Adrenal gland (tissue), 12 donors: ENCODE data around the gene MFSD11. TPM values are rescaled to one million over a fixed set of nuclear protein-coding genes. Genes with fewer than 3 reads are reported as not detected.
A peak's percentile ranks its signal among the peaks of the same experiment; 100 is the strongest.

Source experiments
- DNase-seq, 7 donors: peaks; one replicate each; pipeline ENCODE4 v3.0.0-alpha.2; 2019 to 2020
- H3K27ac ChIP-seq, 5 donors: fragments of 200-600 bp; sonication (generic) in 4 of 5; 1 replicate in 3 of 5; 2 replicates in 2 of 5; pipeline versions ENCODE4 v1.5.1 to v1.8.0; 2016 to 2020; ENCODE audit warnings: mild to moderate bottlenecking in 1 of 5
- H3K27me3 ChIP-seq: fragments of 200-600 bp; 2 replicates; pipeline ENCODE4 v1.8.0; 2021
- H3K36me3 ChIP-seq, 2 donors: fragments of 200-600 bp; replicated peaks in 1 of 2; 1 replicate in 1 of 2; 2 replicates in 1 of 2; pipeline versions ENCODE4 v1.5.1 to v1.8.0; 2018 to 2022
- H3K4me1 ChIP-seq, 2 donors: fragments of 200-600 bp; replicated peaks in 1 of 2; 1 replicate in 1 of 2; 2 replicates in 1 of 2; pipeline versions ENCODE4 v1.5.1 to v1.8.0; 2018 to 2021
- H3K4me3 ChIP-seq, 4 donors: fragments of 200-600 bp; sonication (generic) in 3 of 4; one replicate each; pipeline ENCODE4 v1.5.1; 2016 to 2018
- H3K9me3 ChIP-seq, 3 donors: fragments of 200-600 bp; sonication (generic) in 1 of 3; replicated peaks in 1 of 3; 1 replicate in 2 of 3; 2 replicates in 1 of 3; pipeline versions ENCODE4 v1.5.1 to v1.8.0; 2016 to 2021
- CTCF ChIP-seq, 6 experiments: fragments of 450-650 bp in 4 of 6; fragments of 200-600 bp in 2 of 6; sonication (generic) in 1 of 6; IDR thresholded peaks; 1 replicate in 5 of 6; 2 replicates in 1 of 6; pipeline versions ENCODE4 v1.5.1 to v1.8.0; 2016 to 2021; ENCODE audit warnings: antibody characterized with exemption in 6 of 6, mild to moderate bottlenecking in 2 of 6, moderate library complexity in 1 of 6
- POLR2A ChIP-seq, 2 donors: fragments of 450-650 bp; IDR thresholded peaks; one replicate each; pipeline ENCODE4 v1.6.1; 2017; ENCODE audit warnings: antibody characterized with exemption in 2 of 2, mild to moderate bottlenecking in 2 of 2, moderate library complexity in 1 of 2
- WGBS, 4 donors: extraction: QIAGEN DNeasy Blood & Tissue Kit in 2 of 4; methylation state at CpG; one replicate each; pipeline versions ENCODE4 v1.1.5 to v1.1.7; 2013 to 2017; 5-methylcytosine and 5-hydroxymethylcytosine counted together
- intact Hi-C, 2 donors: fragments of 100-400 bp; cut with DNase I; formaldehyde crosslinking; loops; one replicate each; pipeline versions ENCODE4 v1.14.1 to v1.15.0; 2022 to 2023
- polyA plus RNA-seq, 3 donors: library from polyadenylated mRNA; stranded (reverse); fragments of 200-250 nt in 2 of 3; fragments of 350-450 nt in 1 of 3; fragmentation: Illumina TruSeq in 1 of 3; extraction: RNeasy Lipid Tissue Mini Kit (QIAGEN cat#74804) in 1 of 3; gene quantifications; one replicate each; pipeline ENCODE4 v1.2.3, GENCODE V29; 2013 to 2014
- total RNA-seq, 9 donors: library from RNA; depleted of rRNA in 4 of 9; stranded (reverse); fragments of >200 nt in 4 of 9; fragments of 120-200 nt in 1 of 9; fragmentation: NEBNext Ultra II Directional in 1 of 9; extraction: Animal tissue kit (Norgen Biotek cat#: 25700) in 1 of 9; gene quantifications; one replicate each; pipeline versions ENCODE4 v1.1.0 to v1.2.4, GENCODE V29; 2013 to 2023
- donor health status: healthy with polysubstance abuse.
- donor health status: Bipolar disorder and iron deficiency.
- donor health status: DM: yes; HTN: yes; CAD: no.
- donor health status: DM: no; HTN: no; CAD: no.
- donor health status: DM: no; HTN: no; CAD: no.
- donor health status: DM: yes; HTN: yes; CAD: no.

Gene MFSD11
- total and polyA plus RNA-seq, 12 donors, result 9.4 to 50.0 (median 29.9) TPM

DNA sequence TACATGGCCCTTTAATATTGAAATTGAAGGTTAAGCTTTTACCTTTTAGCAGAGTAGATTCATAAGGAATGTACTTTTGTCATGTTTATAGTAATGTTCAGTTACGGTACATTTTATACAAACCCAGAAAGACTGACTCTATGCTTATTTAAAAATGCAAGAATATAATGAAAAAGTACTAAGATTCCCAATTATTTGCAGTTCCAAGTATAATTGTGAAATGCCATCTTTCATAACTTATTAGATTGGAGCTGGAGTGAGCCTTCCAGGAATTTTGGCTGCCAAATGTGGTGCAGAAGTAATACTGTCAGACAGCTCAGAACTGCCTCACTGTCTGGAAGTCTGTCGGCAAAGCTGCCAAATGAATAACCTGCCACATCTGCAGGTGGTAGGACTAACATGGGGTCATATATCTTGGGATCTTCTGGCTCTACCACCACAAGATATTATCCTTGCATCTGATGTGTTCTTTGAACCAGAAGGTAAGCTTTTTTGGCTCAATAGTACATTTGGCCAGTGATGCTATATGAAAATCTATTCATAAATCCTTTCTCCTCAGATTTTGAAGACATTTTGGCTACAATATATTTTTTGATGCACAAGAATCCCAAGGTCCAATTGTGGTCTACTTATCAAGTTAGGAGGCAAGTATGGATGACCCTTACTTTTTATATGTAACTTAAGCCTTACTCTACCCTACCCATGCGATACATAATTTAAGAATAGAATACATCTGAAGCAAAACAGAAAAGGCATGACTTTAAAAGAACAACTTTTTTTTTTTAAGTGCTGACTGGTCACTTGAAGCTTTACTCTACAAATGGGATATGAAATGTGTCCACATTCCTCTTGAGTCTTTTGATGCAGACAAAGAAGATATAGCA lies 4.9 kb upstream of the MFSD11 start:
- intact Hi-C loops, result no loop called here
- Histone ChIP-seq H3K4me1 (peaks cover 26 to 62% of the 10 kb centered on the region in 2 donors), H3K4me3 (no peak overlapping the region)

DNA sequence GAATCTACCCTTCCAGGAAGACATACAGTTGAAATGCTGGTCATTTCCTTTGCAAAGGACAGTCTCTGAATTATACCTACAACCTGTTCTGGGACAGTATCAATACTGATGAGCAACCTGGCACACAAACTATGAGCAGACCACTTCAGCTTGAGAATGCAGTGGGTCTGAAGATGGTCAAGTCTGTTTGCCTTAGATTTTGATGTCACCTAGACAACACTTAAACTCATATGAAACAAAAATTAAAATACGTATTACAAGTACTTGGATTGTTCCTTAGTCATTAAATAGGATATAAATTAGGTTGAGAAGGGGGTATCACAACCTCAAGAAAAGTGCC lies 4.3 kb upstream of the MFSD11 start:
- Histone ChIP-seq H3K27me3 (no peaks in the 10 kb centered on the region), H3K4me3 (peak overlapping the region in 1 of 4 donors; percentile 83), H3K27ac (peak overlapping the region in 3 of 5 donors; percentile 10 to 99 (median 13)), H3K36me3 (peaks cover 0 to 58% of the 10 kb centered on the region in 2 donors), H3K9me3 (no peaks in the 10 kb centered on the region), H3K4me1 (peaks cover 29 to 65% of the 10 kb centered on the region in 2 donors)
- TF ChIP-seq CTCF (IDR thresholded peaks at IDR 0.05) (no peak), POLR2A (IDR thresholded peaks at IDR 0.05) (no peak)
- DNase-seq, result no peak
- intact Hi-C loops, result no loop called here
- WGBS, 4 donors, result 57 to 92% (median 81%) methylated on average over 1 of the region's 1 CpG

More for the DNA sequence above, 4.9 kb upstream of the MFSD11 start:
- Histone ChIP-seq H3K36me3 (peaks cover 0 to 58% of the 10 kb centered on the region in 2 donors), H3K9me3 (no peaks in the 10 kb centered on the region), H3K27ac (peak overlapping the region in 2 of 5 donors; percentile 13 to 18), H3K27me3 (no peaks in the 10 kb centered on the region)
- WGBS, 4 donors, result 59 to 70% (median 67%) methylated on average over 3 of the region's 3 CpGs
- no peak for TF ChIP-seq POLR2A (IDR thresholded peaks at IDR 0.05)
- no peak for TF ChIP-seq CTCF (IDR thresholded peaks at IDR 0.05)
- DNase-seq, result peak in 2 of 7 donors; percentile 44 to 52

DNA sequence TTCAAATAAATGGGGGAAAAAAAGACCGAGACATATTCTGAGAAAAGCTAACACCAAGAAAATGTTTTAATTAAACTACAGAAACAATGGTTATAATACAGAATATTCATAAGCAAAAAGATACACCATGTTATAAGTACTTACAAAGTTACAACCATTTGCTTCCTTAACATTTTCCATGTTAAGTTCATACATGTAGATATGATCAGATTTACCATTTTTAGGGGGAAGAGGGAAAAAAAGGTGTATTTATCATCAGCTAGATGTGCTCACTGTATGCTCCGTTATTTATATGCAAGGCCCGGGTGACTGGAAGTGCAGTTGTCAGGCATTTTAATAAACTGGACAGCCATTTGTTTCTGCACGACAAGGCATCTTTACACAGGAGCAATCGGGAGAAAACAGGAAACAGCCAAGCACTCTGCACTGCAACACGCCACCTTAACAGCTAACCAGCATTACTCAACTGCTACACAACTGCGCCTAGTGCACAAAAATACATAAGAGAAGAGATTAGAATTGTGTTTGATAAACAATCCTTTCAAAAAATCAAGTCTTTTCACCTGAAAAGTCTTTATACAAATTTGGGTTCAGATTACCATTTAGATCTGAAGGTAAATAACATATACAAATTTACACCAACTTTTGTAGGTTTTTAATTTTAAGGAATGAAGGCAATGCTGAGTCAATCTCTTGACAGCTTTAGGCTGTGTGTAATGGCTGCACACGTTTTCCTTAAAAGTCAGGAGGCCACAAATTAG lies 3.7 kb upstream of the MFSD11 start:
- Histone ChIP-seq H3K27me3 (no peaks in the 10 kb centered on the region), H3K4me1 (peaks cover 32 to 68% of the 10 kb centered on the region in 2 donors), H3K36me3 (peaks cover 0 to 58% of the 10 kb centered on the region in 2 donors), H3K4me3 (peak overlapping the region in 1 of 4 donors; percentile 83), H3K9me3 (no peaks in the 10 kb centered on the region), H3K27ac (peak overlapping the region in 3 of 5 donors; percentile 10 to 99 (median 18))
- no peak for TF ChIP-seq CTCF (IDR thresholded peaks at IDR 0.05)
- TF ChIP-seq POLR2A (IDR thresholded peaks at IDR 0.05), result no peak
- 16 to 19% (median 19%) methylated on average over 8 of the region's 8 CpGs for WGBS, 4 donors
- no peak for DNase-seq
- intact Hi-C loops, result no loop called here

- peaks cover 32 to 67% of the 10 kb centered on the region in 2 donors for H3K4me1 ChIP-seq
- WGBS, 4 donors, result 8 to 12% (median 12%) methylated on average over 5 of the region's 5 CpGs
- TF ChIP-seq POLR2A (IDR thresholded peaks at IDR 0.05) (no peak), CTCF (IDR thresholded peaks at IDR 0.05) (no peak)
Observed at GRCh38 chr17:76735006-76735405, 2.9 kb upstream of the MFSD11 start.

More at GRCh38 chr17:76735006-76735405, 2.9 kb upstream of the MFSD11 start:
- peaks cover 0 to 55% of the 10 kb centered on the region in 2 donors for H3K36me3 ChIP-seq
- intact Hi-C loops, result no loop called here
- H3K27ac ChIP-seq, result peak overlapping the region in 2 of 5 donors; percentile 98 to 99
- DNase-seq, result no peak
- H3K4me3 ChIP-seq, result peak overlapping the region in 1 of 4 donors; percentile 83
- H3K27me3 ChIP-seq, result no peaks in the 10 kb centered on the region
- no peaks in the 10 kb centered on the region for H3K9me3 ChIP-seq
